SK-N-SH treated with all-trans-retinoic acid at 6 μM for 48 hours (cell line): Measurements from ENCODE around the gene KDM4C.
A peak's percentile ranks its signal among the peaks of the same experiment; 100 is the strongest.

ENCODE experiments used
- ATAC-seq: fragments of 200-7000 bp; cut with Tn5 transposase; 3 replicates; pipeline ENCODE4 v1.9.1; 2020; ENCODE audit warnings: mild to moderate bottlenecking, moderate library complexity
- ARNTL ChIP-seq: fragments of 450-650 bp; formaldehyde crosslinking; IDR thresholded peaks from 2 replicates; pipeline ENCODE4 v1.5.0; 2020; ENCODE audit warnings: low read depth, mild to moderate bottlenecking, moderate library complexity, borderline replicate concordance
- BACH2 ChIP-seq: fragments of 250-450 bp; sonication (Bioruptor Pico); IDR thresholded peaks from 2 replicates; pipeline ENCODE4 v1.9.0; 2021; ENCODE audit warnings: mild to moderate bottlenecking, borderline replicate concordance
- CREB5 ChIP-seq: fragments of 250-450 bp; sonication (Bioruptor Pico); IDR thresholded peaks from 2 replicates; pipeline ENCODE4 v1.5.1; 2020; ENCODE audit warnings: low read depth, mild to moderate bottlenecking, moderate library complexity
- CSDC2 ChIP-seq: fragments of 250-450 bp; sonication (Bioruptor Pico); IDR thresholded peaks from 2 replicates; pipeline ENCODE4 v1.5.0; 2020; ENCODE audit warnings: mild to moderate bottlenecking, moderate library complexity
- ESRRG ChIP-seq: fragments of 250-450 bp; sonication (Bioruptor Pico); IDR thresholded peaks from 2 replicates; pipeline ENCODE4 v1.6.1; 2021; ENCODE audit warnings: mild to moderate bottlenecking
- GLIS3 ChIP-seq: fragments of 250-450 bp; sonication (Bioruptor Pico); IDR thresholded peaks from 2 replicates; pipeline ENCODE4 v1.5.0; 2020; ENCODE audit warnings: mild to moderate bottlenecking, moderate library complexity
- ISL1 ChIP-seq: fragments of 250-450 bp; sonication (Bioruptor Pico); IDR thresholded peaks from 2 replicates; pipeline ENCODE4 v2.1.2; 2022; ENCODE audit warnings: mild to moderate bottlenecking, moderate library complexity
- OSR1 ChIP-seq: fragments of 250-450 bp; sonication (Bioruptor Pico); IDR thresholded peaks from 2 replicates; pipeline ENCODE4 v1.8.0; 2022; ENCODE audit warnings: moderate library complexity, mild to moderate bottlenecking, inconsistent platforms
- POU6F1 ChIP-seq: fragments of 250-450 bp; sonication (Bioruptor Pico); IDR thresholded peaks from 2 replicates; pipeline ENCODE4 v1.8.0; 2021; ENCODE audit warnings: low read depth, mild to moderate bottlenecking, moderate library complexity, borderline replicate concordance
- PPARA ChIP-seq: fragments of 250-450 bp; sonication (Bioruptor Pico); IDR thresholded peaks from 2 replicates; pipeline ENCODE4 v1.5.0; 2020; ENCODE audit warnings: mild to moderate bottlenecking, borderline replicate concordance
- RARB ChIP-seq: fragments of 250-450 bp; sonication (Bioruptor Pico); IDR thresholded peaks from 2 replicates; pipeline ENCODE4 v1.8.0; 2021; ENCODE audit warnings: mild to moderate bottlenecking, moderate library complexity
- SNAI2 ChIP-seq: fragments of 250-450 bp; sonication (Bioruptor Pico); IDR thresholded peaks from 2 replicates; pipeline ENCODE4 v1.5.0; 2020; ENCODE audit warnings: mild to moderate bottlenecking, moderate library complexity
- TCF4 ChIP-seq: fragments of 250-450 bp; sonication (Bioruptor Pico); IDR thresholded peaks from 2 replicates; pipeline ENCODE4 v1.8.0; 2021; ENCODE audit warnings: mild to moderate bottlenecking, moderate library complexity, borderline replicate concordance
- TOX ChIP-seq: fragments of 250-450 bp; sonication (Bioruptor Pico); IDR thresholded peaks from 2 replicates; pipeline ENCODE4 v1.8.0; 2021; ENCODE audit warnings: mild to moderate bottlenecking, moderate library complexity, borderline replicate concordance
- TSHZ2 ChIP-seq: fragments of 250-450 bp; sonication (Bioruptor Pico); IDR thresholded peaks from 2 replicates; pipeline ENCODE4 v1.5.0; 2020; ENCODE audit warnings: mild to moderate bottlenecking, moderate library complexity
- ZFP3 ChIP-seq: fragments of 250-450 bp; sonication (Bioruptor Pico); IDR thresholded peaks from 2 replicates; pipeline ENCODE4 v1.5.0; 2020; ENCODE audit warnings: mild to moderate bottlenecking, moderate library complexity
- ZFP30 ChIP-seq: fragments of 450-650 bp; formaldehyde crosslinking; IDR thresholded peaks from 2 replicates; pipeline ENCODE4 v1.5.0; 2022; ENCODE audit warnings: mild to moderate bottlenecking, moderate library complexity
- ZNF565 ChIP-seq: fragments of 450-650 bp; formaldehyde crosslinking; conservative IDR thresholded peaks from 2 replicates; pipeline ENCODE4 v1.5.0; 2020; ENCODE audit warnings: low read depth, mild to moderate bottlenecking, moderate library complexity
- ZNF70 ChIP-seq: fragments of 450-650 bp; formaldehyde crosslinking; IDR thresholded peaks from 2 replicates; pipeline ENCODE4 v1.5.0; 2020; ENCODE audit warnings: mild to moderate bottlenecking, moderate library complexity
- ZNF8 ChIP-seq: fragments of 450-650 bp; formaldehyde crosslinking; IDR thresholded peaks from 2 replicates; pipeline ENCODE4 v1.5.0; 2020; ENCODE audit warnings: mild to moderate bottlenecking, moderate library complexity

Gene KDM4C

GRCh38 chr9:6811436-6811835 lies 53.7 kb downstream of the KDM4C start:
- TF ChIP-seq ARNTL, result no peak
- TF ChIP-seq POU6F1, result no peak
- TF ChIP-seq ISL1 (CRISPR knock-in tag), result peak; percentile 53
- no peak for TF ChIP-seq ZNF8 (CRISPR knock-in tag)
- no peak for TF ChIP-seq OSR1 (CRISPR knock-in tag)
- TF ChIP-seq ZFP3 (CRISPR knock-in tag), result peak; percentile 36; the same call in 1 of the 2 replicates
- ATAC-seq, result peak; percentile 77

GRCh38 chr9:6816581-6816980 lies 58.8 kb downstream of the KDM4C start:
- no peak for ATAC-seq
- no peak for TF ChIP-seq ARNTL
- no peak for TF ChIP-seq CSDC2 (CRISPR knock-in tag)
- TF ChIP-seq POU6F1, result no peak
- TF ChIP-seq SNAI2 (CRISPR knock-in tag), result no peak

- TF ChIP-seq ARNTL (no peak), TSHZ2 (CRISPR knock-in tag) (no peak), PPARA (CRISPR knock-in tag) (no peak), CSDC2 (CRISPR knock-in tag) (no peak), TOX (CRISPR knock-in tag) (no peak), ZNF565 (no peak), CREB5 (CRISPR knock-in tag) (no peak), BACH2 (no peak), ZNF8 (CRISPR knock-in tag) (no peak), ZFP30 (CRISPR knock-in tag) (no peak), TCF4 (CRISPR knock-in tag) (no peak), OSR1 (CRISPR knock-in tag) (no peak), GLIS3 (CRISPR knock-in tag) (no peak), ESRRG (no peak), ZNF70 (no peak), ZFP3 (CRISPR knock-in tag) (no peak), RARB (no peak)
- no peak for ATAC-seq
These were observed 60.6 kb downstream of the KDM4C start for GRCh38 chr9:6818292-6818922.

- ATAC-seq, result no peak
- TF ChIP-seq GLIS3 (CRISPR knock-in tag), result no peak
- no peak for TF ChIP-seq CREB5 (CRISPR knock-in tag)
- TF ChIP-seq RARB, result no peak
- no peak for TF ChIP-seq TCF4 (CRISPR knock-in tag)
These were observed 61.3 kb downstream of the KDM4C start for GRCh38 chr9:6819112-6819511.
